Measurements from ENCODE around the gene XPOT.

DNA sequence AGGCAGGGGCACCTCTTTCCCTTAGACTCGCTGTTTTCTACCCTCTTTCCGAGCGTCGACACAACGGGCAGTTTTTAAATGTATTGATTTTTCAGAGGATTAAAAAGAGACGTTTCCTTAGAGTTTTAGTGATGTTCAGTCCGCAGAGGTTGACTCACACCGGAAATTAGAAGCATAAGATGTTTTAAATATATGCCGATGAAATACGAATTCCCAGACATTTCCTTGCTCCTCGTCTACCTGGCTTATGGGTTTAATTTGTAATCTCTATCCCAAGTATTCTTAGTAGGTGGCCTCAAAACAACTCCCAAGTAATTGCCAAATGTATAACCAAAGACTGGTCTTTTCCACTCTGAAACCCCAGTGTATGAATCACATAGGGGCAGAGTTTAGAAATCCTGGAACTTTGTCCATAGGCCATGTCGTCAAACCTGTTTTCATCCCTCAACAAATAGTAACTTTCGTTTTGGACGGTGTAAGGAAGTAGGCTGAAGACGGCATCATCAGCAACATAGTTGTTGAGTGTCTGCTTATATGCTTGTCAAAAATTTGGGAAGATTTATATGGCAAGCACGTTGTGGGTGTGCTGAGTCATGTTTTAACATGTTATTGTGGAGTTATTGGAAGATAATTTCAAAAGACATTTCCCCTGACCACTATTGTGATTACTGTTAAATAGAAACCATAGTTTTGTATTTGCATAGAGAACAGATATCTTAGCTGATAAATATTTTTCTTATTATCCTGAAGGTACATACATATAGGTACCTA is 48.6 kb downstream of the XPOT start:
- TF ChIP-seq, protein P1, sequence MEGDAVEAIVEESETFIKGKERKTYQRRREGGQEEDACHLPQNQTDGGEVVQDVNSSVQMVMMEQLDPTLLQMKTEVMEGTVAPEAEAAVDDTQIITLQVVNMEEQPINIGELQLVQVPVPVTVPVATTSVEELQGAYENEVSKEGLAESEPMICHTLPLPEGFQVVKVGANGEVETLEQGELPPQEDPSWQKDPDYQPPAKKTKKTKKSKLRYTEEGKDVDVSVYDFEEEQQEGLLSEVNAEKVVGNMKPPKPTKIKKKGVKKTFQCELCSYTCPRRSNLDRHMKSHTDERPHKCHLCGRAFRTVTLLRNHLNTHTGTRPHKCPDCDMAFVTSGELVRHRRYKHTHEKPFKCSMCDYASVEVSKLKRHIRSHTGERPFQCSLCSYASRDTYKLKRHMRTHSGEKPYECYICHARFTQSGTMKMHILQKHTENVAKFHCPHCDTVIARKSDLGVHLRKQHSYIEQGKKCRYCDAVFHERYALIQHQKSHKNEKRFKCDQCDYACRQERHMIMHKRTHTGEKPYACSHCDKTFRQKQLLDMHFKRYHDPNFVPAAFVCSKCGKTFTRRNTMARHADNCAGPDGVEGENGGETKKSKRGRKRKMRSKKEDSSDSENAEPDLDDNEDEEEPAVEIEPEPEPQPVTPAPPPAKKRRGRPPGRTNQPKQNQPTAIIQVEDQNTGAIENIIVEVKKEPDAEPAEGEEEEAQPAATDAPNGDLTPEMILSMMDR (IDR thresholded peaks at IDR 0.05), result no peak
- no peak for TF ChIP-seq TCF7L2 (IDR thresholded peaks at IDR 0.05; ENCODE audit: low read depth, low read length)
- TF ChIP-seq, protein P2, sequence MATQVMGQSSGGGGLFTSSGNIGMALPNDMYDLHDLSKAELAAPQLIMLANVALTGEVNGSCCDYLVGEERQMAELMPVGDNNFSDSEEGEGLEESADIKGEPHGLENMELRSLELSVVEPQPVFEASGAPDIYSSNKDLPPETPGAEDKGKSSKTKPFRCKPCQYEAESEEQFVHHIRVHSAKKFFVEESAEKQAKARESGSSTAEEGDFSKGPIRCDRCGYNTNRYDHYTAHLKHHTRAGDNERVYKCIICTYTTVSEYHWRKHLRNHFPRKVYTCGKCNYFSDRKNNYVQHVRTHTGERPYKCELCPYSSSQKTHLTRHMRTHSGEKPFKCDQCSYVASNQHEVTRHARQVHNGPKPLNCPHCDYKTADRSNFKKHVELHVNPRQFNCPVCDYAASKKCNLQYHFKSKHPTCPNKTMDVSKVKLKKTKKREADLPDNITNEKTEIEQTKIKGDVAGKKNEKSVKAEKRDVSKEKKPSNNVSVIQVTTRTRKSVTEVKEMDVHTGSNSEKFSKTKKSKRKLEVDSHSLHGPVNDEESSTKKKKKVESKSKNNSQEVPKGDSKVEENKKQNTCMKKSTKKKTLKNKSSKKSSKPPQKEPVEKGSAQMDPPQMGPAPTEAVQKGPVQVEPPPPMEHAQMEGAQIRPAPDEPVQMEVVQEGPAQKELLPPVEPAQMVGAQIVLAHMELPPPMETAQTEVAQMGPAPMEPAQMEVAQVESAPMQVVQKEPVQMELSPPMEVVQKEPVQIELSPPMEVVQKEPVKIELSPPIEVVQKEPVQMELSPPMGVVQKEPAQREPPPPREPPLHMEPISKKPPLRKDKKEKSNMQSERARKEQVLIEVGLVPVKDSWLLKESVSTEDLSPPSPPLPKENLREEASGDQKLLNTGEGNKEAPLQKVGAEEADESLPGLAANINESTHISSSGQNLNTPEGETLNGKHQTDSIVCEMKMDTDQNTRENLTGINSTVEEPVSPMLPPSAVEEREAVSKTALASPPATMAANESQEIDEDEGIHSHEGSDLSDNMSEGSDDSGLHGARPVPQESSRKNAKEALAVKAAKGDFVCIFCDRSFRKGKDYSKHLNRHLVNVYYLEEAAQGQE (IDR thresholded peaks at IDR 0.05; ENCODE audit: insufficient read depth in 1 of 2, low read depth in 2 of 2, low read length in 1 of 2), result no peak
